Endothelial cell of umbilical vein (primary cell): ENCODE results near the gene SRRM2. TPM values are rescaled to one million over a fixed set of nuclear protein-coding genes. Genes with fewer than 3 reads are reported as not detected.

Experiments used
- BruUV-seq: library from RNA; stranded (reverse); fragments of 400-500 nt; replicated peaks from 2 replicates; lab custom pipeline; 2021; lab: Mats Ljungman, UMichigan
- CTCF ChIA-PET: fragments of 300-600, 350-600 bp; sonication (Branson Sonifier 250); formaldehyde crosslinking; loops from one replicate; lab custom pipeline; 2021; ENCODE audit warnings: antibody characterized with exemption, inconsistent platforms; lab: Charles Lee
- POLR2A ChIA-PET: fragments of 300-600, 350-600 bp; sonication (Branson Sonifier 250); formaldehyde crosslinking; loops from one replicate; lab custom pipeline; 2021; ENCODE audit warnings: antibody characterized with exemption, inconsistent platforms; lab: Charles Lee
- DNase-seq: peaks from one replicate; pipeline ENCODE4 v3.0.0-alpha.2; 2011; ENCODE audit warnings: low read depth, low spot score
- FAIRE-seq: peaks from 2 replicates; lab custom pipeline; 2011; peaks lifted over from hg19 to GRCh38; lab: Jason Lieb, UNC
- H2AFZ ChIP-seq: 2 replicates; pipeline ENCODE4 v1.6.0; 2012; ENCODE audit warnings: low read depth, low read length, control low read depth, inconsistent platforms
- H3K27ac ChIP-seq: 2 replicates; pipeline ENCODE4 v1.5.1; 2011; ENCODE audit warnings: low read depth, mild to moderate bottlenecking, control low read depth, low read length, moderate library complexity; ENCODE audit not compliant: insufficient read depth
- H3K27me3 ChIP-seq, 2 experiments: 2 replicates each; pipeline versions ENCODE4 v1.6.0 to v1.6.1; 2011; ENCODE audit warnings: low read length in 2 of 2, mixed read lengths in 1 of 2; ENCODE audit not compliant: control insufficient read depth in 2 of 2, insufficient read depth in 2 of 2
- H3K36me3 ChIP-seq, 2 experiments: 2 replicates in 1 of 2; 3 replicates in 1 of 2; pipeline ENCODE4 v1.5.1; 2011; ENCODE audit warnings: low read length in 2 of 2, mild to moderate bottlenecking in 1 of 2, moderate library complexity in 1 of 2; ENCODE audit not compliant: control insufficient read depth in 2 of 2, insufficient read depth in 2 of 2; ENCODE audit errors: extremely low read depth in 1 of 2
- H3K4me1 ChIP-seq: 3 replicates; pipeline ENCODE4 v1.5.1; 2011; ENCODE audit warnings: mild to moderate bottlenecking, low read length; ENCODE audit not compliant: control insufficient read depth, insufficient read depth; ENCODE audit errors: extremely low read depth
- H3K4me2 ChIP-seq: 2 replicates; pipeline ENCODE4 v1.6.1; 2011; ENCODE audit warnings: low read length, control low read depth, mixed read lengths; ENCODE audit not compliant: insufficient read depth
- H3K4me3 ChIP-seq, 3 experiments: fragments of 200-600 bp in 1 of 3; sonication (generic), shearing (Covaris generic) in 1 of 3; replicated peaks in 1 of 3; 2 replicates each; pipeline ENCODE4 v1.5.1; 2011 to 2016; ENCODE audit warnings: control low read depth in 3 of 3, low read length in 3 of 3, mild to moderate bottlenecking in 2 of 3, inconsistent platforms in 1 of 3, low read depth in 1 of 3, moderate library complexity in 1 of 3; ENCODE audit not compliant: insufficient read depth in 1 of 3
- H3K79me2 ChIP-seq: 2 replicates; pipeline ENCODE4 v1.6.0; 2012; ENCODE audit warnings: low read length, inconsistent platforms; ENCODE audit not compliant: control insufficient read depth, insufficient read depth
- H3K9ac ChIP-seq: replicated peaks from 2 replicates; pipeline ENCODE3; 2011; ENCODE audit warnings: low read length, control low read depth; ENCODE audit not compliant: insufficient read depth; ENCODE audit errors: extremely low read depth
- H3K9me1 ChIP-seq: replicated peaks from 3 replicates; pipeline ENCODE4 v1.6.0; 2011; ENCODE audit warnings: mild to moderate bottlenecking, low read length; ENCODE audit not compliant: control insufficient read depth, insufficient read depth; ENCODE audit errors: extremely low read depth
- H3K9me3 ChIP-seq: replicated peaks from 2 replicates; pipeline ENCODE4 v1.5.1; 2012; ENCODE audit warnings: low read length, inconsistent platforms; ENCODE audit not compliant: control insufficient read depth, insufficient read depth
- H4K20me1 ChIP-seq: replicated peaks from 2 replicates; pipeline ENCODE3; 2011; ENCODE audit warnings: mild to moderate bottlenecking, low read length; ENCODE audit not compliant: control insufficient read depth, insufficient read depth; ENCODE audit errors: extremely low read depth
- EZH2 ChIP-seq: IDR thresholded peaks from 2 replicates; pipeline ENCODE4 v1.6.1; 2012; ENCODE audit warnings: borderline replicate concordance, low read depth, mild to moderate bottlenecking, moderate library complexity, low read length, inconsistent platforms; ENCODE audit not compliant: severe bottlenecking
- FOS ChIP-seq: IDR thresholded peaks from 2 replicates; pipeline ENCODE4 v1.6.1; 2011; ENCODE audit warnings: mild to moderate bottlenecking, low read length, moderate library complexity, borderline replicate concordance; ENCODE audit not compliant: insufficient read depth
- GATA2 ChIP-seq: IDR thresholded peaks from 2 replicates; pipeline ENCODE4 v1.7.0; 2011; ENCODE audit warnings: low read depth, mild to moderate bottlenecking, moderate library complexity, mixed read lengths, low read length; ENCODE audit not compliant: insufficient read length, insufficient read depth
- JUN ChIP-seq: IDR thresholded peaks from 2 replicates; pipeline ENCODE4 v1.6.1; 2011; ENCODE audit warnings: borderline replicate concordance, low read depth; ENCODE audit not compliant: insufficient read length, insufficient read depth
- MYC ChIP-seq: IDR thresholded peaks from one replicate; pipeline ENCODE4 v1.6.1; 2011; ENCODE audit warnings: mild to moderate bottlenecking, low read depth, low read length
- POLR2A ChIP-seq: IDR thresholded peaks from 2 replicates; pipeline ENCODE4 v1.6.1; 2012; ENCODE audit warnings: low read depth, mild to moderate bottlenecking, control low read depth, low read length
- POLR2AphosphoS5 ChIP-seq: IDR thresholded peaks from 2 replicates; pipeline ENCODE4 v1.6.1; 2012; ENCODE audit warnings: low read depth, mild to moderate bottlenecking, control low read depth, low read length, moderate library complexity; ENCODE audit not compliant: insufficient read depth
- dilution Hi-C: fragments of 300-500 bp; cut with MboI; formaldehyde crosslinking; loops from one replicate; pipeline ENCODE4 v1.15.0; 2019; ENCODE audit warnings: low sequenced_read_pairs; ENCODE audit not compliant: extremely low pct_ligation_motif_present
- intact Hi-C: fragments of 100-400 bp; cut with micrococcal nuclease; formaldehyde crosslinking; loops from one replicate; pipeline ENCODE4 v1.10.0; 2022
- polyA plus RNA-seq, 4 experiments: library from polyadenylated mRNA; depleted of rRNA in 3 of 4; stranded (reverse) in 3 of 4; unstranded in 1 of 4; fragments of >200 nt; gene quantifications; 2 replicates each; pipeline versions ENCODE4 v1.2.1 to v1.2.3, GENCODE V29; 2011 to 2012; ENCODE audit warnings: missing spikeins in 1 of 4
- total RNA-seq: library from RNA; stranded (reverse); gene quantifications from 2 replicates; pipeline ENCODE4 v1.2.3, GENCODE V29; 2021
- TF ChIP-seq, protein P1 (sequence below): IDR thresholded peaks from 2 replicates; pipeline ENCODE4 v1.6.1; 2011; ENCODE audit not compliant: insufficient read depth, insufficient read length
- TF ChIP-seq, protein P2 (sequence below), 2 donors: IDR thresholded peaks; 1 replicate in 1 of 2; 2 replicates in 1 of 2; pipeline ENCODE4 v1.5.1; 2011; ENCODE audit warnings: low read length in 2 of 2, mild to moderate bottlenecking in 2 of 2, moderate library complexity in 2 of 2, control low read depth in 1 of 2, inconsistent platforms in 1 of 2, low read depth in 1 of 2; ENCODE audit not compliant: insufficient read depth in 1 of 2; ENCODE audit errors: extremely low read depth in 1 of 2

SRRM2 gene
- total and polyA plus RNA-seq, 2 donors (not counting 3 experiments of a cell fraction or from before 2014, with no cell fraction given), result 270 to 483 TPM

DNA sequence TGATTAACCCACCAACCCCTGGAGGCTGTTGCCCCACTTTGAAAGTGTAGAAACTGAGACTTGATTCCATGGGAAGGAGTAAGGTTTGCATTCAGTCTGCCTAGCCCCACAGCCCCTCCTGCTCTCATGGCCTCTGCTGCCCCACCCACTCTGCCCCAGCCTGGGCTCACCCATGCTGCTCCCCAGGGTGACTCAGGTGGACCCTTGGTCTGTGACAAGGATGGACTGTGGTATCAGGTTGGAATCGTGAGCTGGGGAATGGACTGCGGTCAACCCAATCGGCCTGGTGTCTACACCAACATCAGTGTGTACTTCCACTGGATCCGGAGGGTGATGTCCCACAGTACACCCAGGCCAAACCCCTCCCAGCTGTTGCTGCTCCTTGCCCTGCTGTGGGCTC, 52.3 kb downstream of the SRRM2 start:
- BruUV-seq, result no TSS peak
- no peaks in the 10 kb centered on the region for H4K20me1 ChIP-seq
- no peak overlapping the region for H3K4me2 ChIP-seq
- no peak for TF ChIP-seq POLR2AphosphoS5
- TF ChIP-seq MYC, result no peak
- TF ChIP-seq, protein P1, sequence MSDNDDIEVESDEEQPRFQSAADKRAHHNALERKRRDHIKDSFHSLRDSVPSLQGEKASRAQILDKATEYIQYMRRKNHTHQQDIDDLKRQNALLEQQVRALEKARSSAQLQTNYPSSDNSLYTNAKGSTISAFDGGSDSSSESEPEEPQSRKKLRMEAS, result no peak
- peaks cover 5 to 12% of the 10 kb centered on the region in 2 experiments for H3K27me3 ChIP-seq
- no peaks in the 10 kb centered on the region for H3K79me2 ChIP-seq
- CTCF ChIA-PET, result no interaction called here
- FAIRE-seq (no peak), DNase-seq (no peak)
- H2AFZ ChIP-seq, result no peak overlapping the region
- no peaks in the 10 kb centered on the region for H3K9me1 ChIP-seq
- no peak overlapping the region for H3K9ac ChIP-seq
- no peak overlapping the region for H3K27ac ChIP-seq
- H3K4me1 ChIP-seq, result no peaks in the 10 kb centered on the region
- H3K9me3 ChIP-seq, result no peaks in the 10 kb centered on the region
- dilution Hi-C loops (no loop called here), intact Hi-C loops (no loop called here)
- POLR2A ChIA-PET, result no interaction called here
- no peak overlapping the region for H3K4me3 ChIP-seq
- no peaks in the 10 kb centered on the region for H3K36me3 ChIP-seq

DNA sequence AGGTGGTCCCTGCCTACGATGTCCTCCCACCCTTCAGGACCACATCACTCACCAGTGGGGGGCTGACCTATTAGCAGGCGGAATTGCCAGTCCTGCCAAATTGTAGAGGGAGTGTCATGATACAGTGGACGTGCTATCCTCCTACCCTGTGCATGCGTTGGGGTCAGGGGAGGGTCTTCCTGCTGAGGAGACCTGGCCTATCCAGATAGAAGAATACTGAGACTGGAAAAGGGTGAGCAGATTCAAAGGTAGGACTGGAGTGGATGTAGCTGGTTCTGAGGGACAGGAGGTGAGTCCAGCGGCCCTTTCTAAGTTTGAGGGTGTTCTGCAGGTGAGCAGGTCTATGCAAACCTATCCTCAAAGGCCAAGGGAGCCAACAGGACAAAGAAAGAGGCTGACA, 53.8 kb downstream of the SRRM2 start:
- H3K4me2 ChIP-seq, result no peak overlapping the region
- FAIRE-seq (no peak), DNase-seq (no peak)
- no peaks in the 10 kb centered on the region for H3K9me3 ChIP-seq
- no peaks in the 10 kb centered on the region for H4K20me1 ChIP-seq
- TF ChIP-seq FOS (no peak), POLR2A (no peak), MYC (no peak), POLR2AphosphoS5 (no peak), EZH2 (no peak), JUN (no peak), GATA2 (no peak)
- TF ChIP-seq, protein P1, result no peak
- TF ChIP-seq, protein P2, sequence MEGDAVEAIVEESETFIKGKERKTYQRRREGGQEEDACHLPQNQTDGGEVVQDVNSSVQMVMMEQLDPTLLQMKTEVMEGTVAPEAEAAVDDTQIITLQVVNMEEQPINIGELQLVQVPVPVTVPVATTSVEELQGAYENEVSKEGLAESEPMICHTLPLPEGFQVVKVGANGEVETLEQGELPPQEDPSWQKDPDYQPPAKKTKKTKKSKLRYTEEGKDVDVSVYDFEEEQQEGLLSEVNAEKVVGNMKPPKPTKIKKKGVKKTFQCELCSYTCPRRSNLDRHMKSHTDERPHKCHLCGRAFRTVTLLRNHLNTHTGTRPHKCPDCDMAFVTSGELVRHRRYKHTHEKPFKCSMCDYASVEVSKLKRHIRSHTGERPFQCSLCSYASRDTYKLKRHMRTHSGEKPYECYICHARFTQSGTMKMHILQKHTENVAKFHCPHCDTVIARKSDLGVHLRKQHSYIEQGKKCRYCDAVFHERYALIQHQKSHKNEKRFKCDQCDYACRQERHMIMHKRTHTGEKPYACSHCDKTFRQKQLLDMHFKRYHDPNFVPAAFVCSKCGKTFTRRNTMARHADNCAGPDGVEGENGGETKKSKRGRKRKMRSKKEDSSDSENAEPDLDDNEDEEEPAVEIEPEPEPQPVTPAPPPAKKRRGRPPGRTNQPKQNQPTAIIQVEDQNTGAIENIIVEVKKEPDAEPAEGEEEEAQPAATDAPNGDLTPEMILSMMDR (IDR thresholded peaks at IDR 0.05; ENCODE audit: extremely low read depth in 1 of 2, insufficient read depth in 1 of 2, low read depth in 1 of 2, low read length in 2 of 2), result no peak
- no peaks in the 10 kb centered on the region for H3K9me1 ChIP-seq
- no peak overlapping the region for H2AFZ ChIP-seq
- H3K27ac ChIP-seq, result no peak overlapping the region
- dilution Hi-C loops, result no loop called here
- H3K4me3 ChIP-seq, result no peak overlapping the region
- H3K79me2 ChIP-seq, result no peaks in the 10 kb centered on the region
- H3K4me1 ChIP-seq, result no peaks in the 10 kb centered on the region
- H3K27me3 ChIP-seq, result peaks cover 5 to 16% of the 10 kb centered on the region in 2 experiments
- POLR2A ChIA-PET, result no interaction called here
- no peak overlapping the region for H3K9ac ChIP-seq
- no peaks in the 10 kb centered on the region for H3K36me3 ChIP-seq
- intact Hi-C loops, result no loop called here
- no TSS peak for BruUV-seq
- CTCF ChIA-PET, result no interaction called here
